22Rv1 (cell line): Measurements from ENCODE around the gene CCDC34.

ENCODE experiments used
- CTCF ChIP-seq: fragments of 450-650 bp; IDR thresholded peaks from 2 replicates; pipeline ENCODE4 v1.5.1; 2017; ENCODE audit warnings: mild to moderate bottlenecking
- ZFX ChIP-seq: fragments of 450-650 bp; IDR thresholded peaks from 2 replicates; pipeline ENCODE4 v1.6.1; 2017; ENCODE audit warnings: antibody characterized with exemption, borderline replicate concordance

- TF ChIP-seq CTCF (no peak), ZFX (no peak)
Measured at GRCh38 chr11:27349919-27350318, 13.1 kb downstream of the CCDC34 start.
